GM20000 (cell line): ENCODE data around the gene SCG3.
"Not testable (repeated sequence)": the region's sequence is repeated elsewhere in the genome, so short reads cannot be mapped to it uniquely, and the experiment has no call there.

ENCODE experiments used
- DNase-seq: peaks from one replicate; pipeline ENCODE4 v3.0.0; 2012; ENCODE audit warnings: low spot score
- TF ChIP-seq, protein P1 (sequence below): IDR thresholded peaks from 2 replicates; pipeline ENCODE4 v1.5.1; 2012; ENCODE audit warnings: mild to moderate bottlenecking, control low read depth; ENCODE audit errors: extremely low read depth, missing control alignments

Gene SCG3

DNA sequence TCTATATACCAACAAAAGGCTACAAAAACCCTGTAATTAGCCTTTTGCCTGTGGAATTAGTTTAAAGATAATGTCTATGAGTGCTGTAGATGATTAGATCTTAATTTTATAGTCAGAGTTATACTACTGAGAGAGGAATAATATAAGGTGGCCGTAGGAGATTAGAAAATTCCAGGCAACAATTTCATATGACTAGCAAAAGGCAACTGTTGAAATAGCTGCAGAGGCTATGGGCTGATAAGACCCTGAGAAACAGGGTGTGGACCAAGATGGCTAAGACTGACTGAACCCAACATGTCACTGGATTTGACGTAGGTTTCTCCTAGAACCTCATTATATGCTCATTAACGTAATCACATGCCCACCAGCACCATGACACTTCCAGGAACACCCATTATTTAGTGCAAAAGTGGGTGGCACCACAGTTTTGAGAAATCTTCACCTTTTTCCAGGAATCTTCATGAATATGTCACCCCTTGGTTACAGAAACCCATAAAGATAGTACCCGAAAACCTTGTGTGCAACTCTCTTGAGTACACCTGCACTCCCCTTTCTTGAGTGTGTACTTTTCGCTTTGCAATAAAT lies 29.1 kb upstream of the SCG3 start:
- TF ChIP-seq, protein P1, sequence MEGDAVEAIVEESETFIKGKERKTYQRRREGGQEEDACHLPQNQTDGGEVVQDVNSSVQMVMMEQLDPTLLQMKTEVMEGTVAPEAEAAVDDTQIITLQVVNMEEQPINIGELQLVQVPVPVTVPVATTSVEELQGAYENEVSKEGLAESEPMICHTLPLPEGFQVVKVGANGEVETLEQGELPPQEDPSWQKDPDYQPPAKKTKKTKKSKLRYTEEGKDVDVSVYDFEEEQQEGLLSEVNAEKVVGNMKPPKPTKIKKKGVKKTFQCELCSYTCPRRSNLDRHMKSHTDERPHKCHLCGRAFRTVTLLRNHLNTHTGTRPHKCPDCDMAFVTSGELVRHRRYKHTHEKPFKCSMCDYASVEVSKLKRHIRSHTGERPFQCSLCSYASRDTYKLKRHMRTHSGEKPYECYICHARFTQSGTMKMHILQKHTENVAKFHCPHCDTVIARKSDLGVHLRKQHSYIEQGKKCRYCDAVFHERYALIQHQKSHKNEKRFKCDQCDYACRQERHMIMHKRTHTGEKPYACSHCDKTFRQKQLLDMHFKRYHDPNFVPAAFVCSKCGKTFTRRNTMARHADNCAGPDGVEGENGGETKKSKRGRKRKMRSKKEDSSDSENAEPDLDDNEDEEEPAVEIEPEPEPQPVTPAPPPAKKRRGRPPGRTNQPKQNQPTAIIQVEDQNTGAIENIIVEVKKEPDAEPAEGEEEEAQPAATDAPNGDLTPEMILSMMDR, result no peak
- DNase-seq, result no peak

- DNase-seq, result not testable (repeated sequence)
These were observed 25.8 kb upstream of the SCG3 start for GRCh38 chr15:51655401-51656057.

GRCh38 chr15:51658664-51659063 lies 22.6 kb upstream of the SCG3 start:
- no peak for DNase-seq
- TF ChIP-seq, protein P1, result no peak

DNA sequence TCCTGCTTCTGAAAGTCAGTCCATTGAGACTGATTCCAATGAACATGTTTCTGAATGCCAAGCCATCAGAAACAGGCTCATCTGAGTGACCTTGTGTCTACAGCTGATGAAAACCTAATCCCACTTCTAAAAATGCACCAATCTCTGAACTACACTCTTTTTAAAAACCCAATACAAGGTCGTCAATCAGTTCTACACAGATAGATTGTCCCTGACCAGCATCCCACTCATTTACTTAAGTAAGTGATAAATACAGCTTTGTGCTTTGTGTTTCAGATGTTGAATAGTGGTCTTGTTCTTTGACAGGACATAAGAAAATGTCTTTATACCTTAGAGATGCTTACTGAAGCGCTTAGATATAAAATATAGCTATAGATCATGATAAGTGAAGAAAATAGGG lies 20.2 kb upstream of the SCG3 start:
- TF ChIP-seq, protein P1, result no peak
- no peak for DNase-seq

DNA sequence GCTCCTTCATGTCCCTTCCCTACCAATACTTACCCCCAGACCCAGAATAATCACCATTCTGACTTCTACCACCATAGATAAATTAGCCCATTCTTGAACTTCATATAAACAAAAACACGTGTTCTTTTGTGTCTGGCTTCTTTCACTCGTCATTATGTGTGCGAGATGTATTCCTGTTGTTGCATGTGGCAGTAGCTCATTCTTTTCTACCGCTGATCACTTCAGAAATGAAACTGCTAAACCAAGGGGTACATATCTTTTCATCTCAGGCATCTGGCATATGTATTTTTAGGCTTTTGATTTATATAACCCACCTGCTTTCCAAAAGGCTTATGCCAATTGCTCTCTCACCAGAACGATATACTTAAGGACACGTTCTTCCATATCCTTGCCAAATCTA lies 13.8 kb upstream of the SCG3 start:
- DNase-seq, result no peak
- TF ChIP-seq, protein P1, result no peak

- TF ChIP-seq, protein P1, result no peak
- DNase-seq, result no peak
These were observed 12.9 kb upstream of the SCG3 start for GRCh38 chr15:51668446-51668845.

- no peak for DNase-seq
- TF ChIP-seq, protein P1, result no peak
These were observed 11.9 kb upstream of the SCG3 start for GRCh38 chr15:51669381-51669780.

DNA sequence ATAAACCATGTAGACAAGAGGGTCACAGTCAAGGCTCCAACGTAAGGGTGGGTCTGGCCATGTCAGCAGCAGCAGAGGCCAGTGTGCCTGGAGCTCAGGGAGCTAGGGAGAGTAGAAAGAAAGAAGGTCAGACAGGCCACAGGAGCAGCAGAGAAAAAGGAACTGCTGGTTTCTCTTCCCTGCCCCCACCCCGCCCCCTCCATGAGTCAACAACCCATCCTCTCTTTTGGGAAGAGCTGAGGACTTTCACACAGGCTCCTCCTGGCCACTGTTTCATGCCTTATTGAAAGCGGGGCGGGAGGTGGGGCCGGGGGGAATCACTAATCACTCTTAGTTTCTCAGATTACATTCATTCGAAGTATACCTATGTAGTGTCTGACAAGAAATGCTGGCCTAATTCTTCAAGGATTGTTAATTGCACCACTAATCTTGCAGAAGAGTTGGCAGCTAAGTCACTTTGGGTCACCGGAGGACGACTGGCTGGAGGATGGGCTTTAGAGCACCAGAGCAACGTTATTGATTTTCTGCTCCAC lies 9.1 kb upstream of the SCG3 start:
- no peak for DNase-seq
- TF ChIP-seq, protein P1, result no peak
